PC-3 (cell line): ENCODE measurements around the gene TMTC2.

Experiments
- EZH2 ChIP-seq: fragments of 300-600 bp; sonication (generic); IDR thresholded peaks from one replicate; pipeline ENCODE4 v1.6.1; 2017; ENCODE audit warnings: antibody characterized with exemption, mild to moderate bottlenecking, low read length; ENCODE audit not compliant: unreplicated experiment
- EZH2phosphoT487 ChIP-seq: fragments of 300-600 bp; sonication (generic); IDR thresholded peaks from 2 replicates; pipeline ENCODE4 v1.6.1; 2018; ENCODE audit warnings: mild to moderate bottlenecking, antibody characterized with exemption, low read length, borderline replicate concordance
- TF ChIP-seq, protein P1 (sequence below): fragments of 300-600 bp; sonication (generic); conservative IDR thresholded peaks from 2 replicates; pipeline ENCODE4 v1.5.1; 2017; ENCODE audit warnings: antibody characterized with exemption, low read depth, mild to moderate bottlenecking, low read length

DNA sequence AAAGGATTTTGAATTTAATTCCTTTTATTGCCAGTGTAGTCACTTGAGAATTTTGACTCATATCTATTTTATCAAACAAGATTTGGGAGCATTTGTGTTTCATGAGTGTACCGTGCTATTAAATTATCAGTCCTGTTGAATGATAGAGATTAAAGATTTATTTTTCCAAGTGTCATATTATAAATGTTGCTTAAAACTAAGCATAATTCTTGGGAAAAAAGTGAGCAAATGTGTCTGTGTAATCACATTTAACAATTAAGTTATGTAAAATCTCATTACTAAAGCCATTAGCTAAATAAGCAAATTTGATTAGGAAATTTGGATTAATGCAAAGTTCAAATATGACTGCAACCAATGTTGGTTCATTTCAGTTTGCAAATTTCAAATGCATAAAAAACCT lies 266.7 kb downstream of the TMTC2 start:
- TF ChIP-seq, protein P1, sequence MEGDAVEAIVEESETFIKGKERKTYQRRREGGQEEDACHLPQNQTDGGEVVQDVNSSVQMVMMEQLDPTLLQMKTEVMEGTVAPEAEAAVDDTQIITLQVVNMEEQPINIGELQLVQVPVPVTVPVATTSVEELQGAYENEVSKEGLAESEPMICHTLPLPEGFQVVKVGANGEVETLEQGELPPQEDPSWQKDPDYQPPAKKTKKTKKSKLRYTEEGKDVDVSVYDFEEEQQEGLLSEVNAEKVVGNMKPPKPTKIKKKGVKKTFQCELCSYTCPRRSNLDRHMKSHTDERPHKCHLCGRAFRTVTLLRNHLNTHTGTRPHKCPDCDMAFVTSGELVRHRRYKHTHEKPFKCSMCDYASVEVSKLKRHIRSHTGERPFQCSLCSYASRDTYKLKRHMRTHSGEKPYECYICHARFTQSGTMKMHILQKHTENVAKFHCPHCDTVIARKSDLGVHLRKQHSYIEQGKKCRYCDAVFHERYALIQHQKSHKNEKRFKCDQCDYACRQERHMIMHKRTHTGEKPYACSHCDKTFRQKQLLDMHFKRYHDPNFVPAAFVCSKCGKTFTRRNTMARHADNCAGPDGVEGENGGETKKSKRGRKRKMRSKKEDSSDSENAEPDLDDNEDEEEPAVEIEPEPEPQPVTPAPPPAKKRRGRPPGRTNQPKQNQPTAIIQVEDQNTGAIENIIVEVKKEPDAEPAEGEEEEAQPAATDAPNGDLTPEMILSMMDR: no peak
- TF ChIP-seq EZH2: no peak
- TF ChIP-seq EZH2phosphoT487: no peak
